ENCODE data around the gene CNIH1. TPM values are rescaled to one million over a fixed set of nuclear protein-coding genes. Genes with fewer than 3 reads are reported as not detected.
"Not testable (repeated sequence)": the region's sequence is repeated elsewhere in the genome, so short reads cannot be mapped to it uniquely, and the experiment has no call there.

The CNIH1 gene
- total RNA-seq, 1 donor from 2014 or later: 71.9 TPM

GRCh38 chr14:54394596-54394995 lies 46.6 kb downstream of the CNIH1 start:
- H3K9me3 Mint-ChIP-seq (ENCODE audit: unreplicated experiment): peaks cover 6% of the 10 kb centered on the region
- peaks cover 11% of the 10 kb centered on the region for H3K27me3 Mint-ChIP-seq (ENCODE audit: unreplicated experiment)
- no peak overlapping the region for H3K27ac Mint-ChIP-seq (ENCODE audit: unreplicated experiment)
- H3K36me3 Mint-ChIP-seq (ENCODE audit: unreplicated experiment): no peaks in the 10 kb centered on the region
- TF ChIP-seq CTCF (IDR thresholded peaks at IDR 0.05; ENCODE audit: partially characterized antibody, unreplicated experiment): no peak
- H3K4me1 Mint-ChIP-seq (ENCODE audit: low read depth, unreplicated experiment): no peaks in the 10 kb centered on the region
- DNase-seq: no peak
- H3K4me3 Mint-ChIP-seq (ENCODE audit: unreplicated experiment): no peak overlapping the region

- not testable (repeated sequence) for H3K27ac Mint-ChIP-seq (ENCODE audit: unreplicated experiment); DNase-seq; H3K9me3 Mint-ChIP-seq (ENCODE audit: unreplicated experiment); H3K36me3 Mint-ChIP-seq (ENCODE audit: unreplicated experiment); H3K4me1 Mint-ChIP-seq (ENCODE audit: low read depth, unreplicated experiment)
- H3K4me3 Mint-ChIP-seq (ENCODE audit: unreplicated experiment): peak overlapping the region; percentile 72
- peaks cover 11% of the 10 kb centered on the region for H3K27me3 Mint-ChIP-seq (ENCODE audit: unreplicated experiment)
Observed at GRCh38 chr14:54392986-54393884, 47.9 kb downstream of the CNIH1 start.

GRCh38 chr14:54392131-54392859 lies 48.9 kb downstream of the CNIH1 start:
- no peak overlapping the region for H3K27ac Mint-ChIP-seq (ENCODE audit: unreplicated experiment)
- no peaks in the 10 kb centered on the region for H3K4me1 Mint-ChIP-seq (ENCODE audit: low read depth, unreplicated experiment)
- peaks cover 11% of the 10 kb centered on the region for H3K27me3 Mint-ChIP-seq (ENCODE audit: unreplicated experiment)
- no peaks in the 10 kb centered on the region for H3K36me3 Mint-ChIP-seq (ENCODE audit: unreplicated experiment)
- peaks cover 6% of the 10 kb centered on the region for H3K9me3 Mint-ChIP-seq (ENCODE audit: unreplicated experiment)
- H3K4me3 Mint-ChIP-seq (ENCODE audit: unreplicated experiment): no peak overlapping the region
- no peak for TF ChIP-seq CTCF (IDR thresholded peaks at IDR 0.05; ENCODE audit: partially characterized antibody, unreplicated experiment)
- DNase-seq: no peak

GRCh38 chr14:54387328-54387727 lies 53.8 kb downstream of the CNIH1 start:
- H3K27me3 Mint-ChIP-seq (ENCODE audit: unreplicated experiment): peaks cover 4% of the 10 kb centered on the region
- no peak overlapping the region for H3K27ac Mint-ChIP-seq (ENCODE audit: unreplicated experiment)

GRCh38 chr14:54385556-54385955 lies 55.6 kb downstream of the CNIH1 start:
- no peak for DNase-seq
- TF ChIP-seq CTCF (IDR thresholded peaks at IDR 0.05; ENCODE audit: partially characterized antibody, unreplicated experiment): no peak
- Mint-ChIP-seq H3K27ac (ENCODE audit: unreplicated experiment) (no peak overlapping the region), H3K36me3 (ENCODE audit: unreplicated experiment) (no peaks in the 10 kb centered on the region), H3K9me3 (ENCODE audit: unreplicated experiment) (no peaks in the 10 kb centered on the region), H3K27me3 (ENCODE audit: unreplicated experiment) (no peaks in the 10 kb centered on the region), H3K4me3 (ENCODE audit: unreplicated experiment) (no peak overlapping the region), H3K4me1 (ENCODE audit: low read depth, unreplicated experiment) (no peaks in the 10 kb centered on the region)

More at GRCh38 chr14:54387328-54387727, 53.8 kb downstream of the CNIH1 start:
- peaks cover 2% of the 10 kb centered on the region for H3K9me3 Mint-ChIP-seq (ENCODE audit: unreplicated experiment)
- no peak for DNase-seq
- no peaks in the 10 kb centered on the region for H3K4me1 Mint-ChIP-seq (ENCODE audit: low read depth, unreplicated experiment)
- no peak overlapping the region for H3K4me3 Mint-ChIP-seq (ENCODE audit: unreplicated experiment)
- TF ChIP-seq CTCF (IDR thresholded peaks at IDR 0.05; ENCODE audit: partially characterized antibody, unreplicated experiment): no peak
- no peaks in the 10 kb centered on the region for H3K36me3 Mint-ChIP-seq (ENCODE audit: unreplicated experiment)
